Vagina (tissue), 2 donors: Measurements from ENCODE around the gene CFAP53.

Source experiments
- POLR2A ChIP-seq, 2 donors: fragments of 450-650 bp; IDR thresholded peaks; one replicate each; pipeline ENCODE4 v1.6.1; 2017; ENCODE audit warnings: antibody characterized with exemption in 2 of 2, mild to moderate bottlenecking in 2 of 2, moderate library complexity in 2 of 2
- POLR2AphosphoS5 ChIP-seq, 2 donors: sonication (generic); formaldehyde crosslinking; IDR thresholded peaks; one replicate each; pipeline ENCODE4 v1.9.0; 2017; ENCODE audit warnings: antibody characterized with exemption in 2 of 2, mild to moderate bottlenecking in 2 of 2, low read depth in 1 of 2; ENCODE audit not compliant: insufficient read depth in 1 of 2
- TF ChIP-seq, protein P1 (sequence below), 3 experiments: fragments of 450-650 bp in 2 of 3; fragments of 200-600 bp in 1 of 3; sonication (generic) in 1 of 3; IDR thresholded peaks; one replicate each; pipeline ENCODE4 v1.5.1; 2017 to 2019; ENCODE audit warnings: antibody characterized with exemption in 3 of 3, mild to moderate bottlenecking in 2 of 3, moderate library complexity in 2 of 3

DNA sequence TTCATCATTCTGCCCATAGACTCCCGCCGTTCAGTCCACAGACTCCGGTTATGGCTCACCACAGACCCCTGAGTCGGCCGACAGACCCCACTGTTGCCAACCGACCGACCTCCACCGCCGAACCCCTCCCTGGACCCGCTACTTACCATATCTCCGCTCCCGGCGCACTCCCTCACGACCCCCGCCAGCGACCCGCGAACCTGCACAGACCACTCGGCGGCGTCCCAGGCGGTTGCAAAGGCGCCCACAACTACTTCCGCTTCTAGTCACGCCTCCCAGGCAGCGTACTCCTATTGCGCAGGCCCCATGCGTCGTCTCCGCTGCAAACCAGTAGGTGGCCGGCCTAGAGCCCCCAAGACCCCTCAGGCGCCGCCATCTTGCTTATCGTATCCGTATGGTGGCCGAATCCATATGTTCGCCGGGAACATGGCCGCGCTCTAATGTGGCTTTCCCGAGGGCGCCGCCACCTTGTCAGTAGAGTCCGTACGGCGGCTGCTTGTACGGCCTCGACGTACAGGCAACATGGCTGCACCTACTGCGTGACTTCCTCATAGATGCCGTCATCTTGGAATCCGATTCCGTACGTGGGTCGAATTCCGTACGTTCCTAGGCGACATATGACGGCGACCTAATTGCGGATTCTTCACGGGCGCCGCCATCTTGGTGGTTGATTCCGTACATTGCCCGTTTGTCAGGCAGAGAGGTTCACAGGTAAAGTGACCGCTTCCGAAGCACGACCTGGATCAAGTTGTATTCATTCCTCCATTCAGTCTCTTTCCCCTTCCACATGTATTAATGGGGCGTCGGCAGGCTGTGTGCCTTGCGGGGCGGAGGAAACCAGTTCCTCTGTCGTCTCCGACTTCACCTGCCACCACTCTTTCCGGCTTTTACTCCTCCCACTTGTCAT is 21.4 kb upstream of the CFAP53 start, which contains the start of gene CXXC1:
- TF ChIP-seq POLR2AphosphoS5 (IDR thresholded peaks at IDR 0.05; ENCODE audit: insufficient read depth in 1 of 2, low read depth in 1 of 2): peak; percentile 95 to 96
- TF ChIP-seq, protein P1, sequence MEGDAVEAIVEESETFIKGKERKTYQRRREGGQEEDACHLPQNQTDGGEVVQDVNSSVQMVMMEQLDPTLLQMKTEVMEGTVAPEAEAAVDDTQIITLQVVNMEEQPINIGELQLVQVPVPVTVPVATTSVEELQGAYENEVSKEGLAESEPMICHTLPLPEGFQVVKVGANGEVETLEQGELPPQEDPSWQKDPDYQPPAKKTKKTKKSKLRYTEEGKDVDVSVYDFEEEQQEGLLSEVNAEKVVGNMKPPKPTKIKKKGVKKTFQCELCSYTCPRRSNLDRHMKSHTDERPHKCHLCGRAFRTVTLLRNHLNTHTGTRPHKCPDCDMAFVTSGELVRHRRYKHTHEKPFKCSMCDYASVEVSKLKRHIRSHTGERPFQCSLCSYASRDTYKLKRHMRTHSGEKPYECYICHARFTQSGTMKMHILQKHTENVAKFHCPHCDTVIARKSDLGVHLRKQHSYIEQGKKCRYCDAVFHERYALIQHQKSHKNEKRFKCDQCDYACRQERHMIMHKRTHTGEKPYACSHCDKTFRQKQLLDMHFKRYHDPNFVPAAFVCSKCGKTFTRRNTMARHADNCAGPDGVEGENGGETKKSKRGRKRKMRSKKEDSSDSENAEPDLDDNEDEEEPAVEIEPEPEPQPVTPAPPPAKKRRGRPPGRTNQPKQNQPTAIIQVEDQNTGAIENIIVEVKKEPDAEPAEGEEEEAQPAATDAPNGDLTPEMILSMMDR (IDR thresholded peaks at IDR 0.05): peak; percentile 2 to 72 (median 43)
- peak in 1 of 2 donors; percentile 18 for TF ChIP-seq POLR2A (IDR thresholded peaks at IDR 0.05)
